ENCODE results near the gene POMP. TPM values are rescaled to one million over a fixed set of nuclear protein-coding genes. Genes with fewer than 3 reads are reported as not detected.
"Not testable (repeated sequence)": the region's sequence is repeated elsewhere in the genome, so short reads cannot be mapped to it uniquely, and the experiment has no call there.

The POMP gene
- total RNA-seq, 1 experiment from 2014 or later, result 203 TPM

DNA sequence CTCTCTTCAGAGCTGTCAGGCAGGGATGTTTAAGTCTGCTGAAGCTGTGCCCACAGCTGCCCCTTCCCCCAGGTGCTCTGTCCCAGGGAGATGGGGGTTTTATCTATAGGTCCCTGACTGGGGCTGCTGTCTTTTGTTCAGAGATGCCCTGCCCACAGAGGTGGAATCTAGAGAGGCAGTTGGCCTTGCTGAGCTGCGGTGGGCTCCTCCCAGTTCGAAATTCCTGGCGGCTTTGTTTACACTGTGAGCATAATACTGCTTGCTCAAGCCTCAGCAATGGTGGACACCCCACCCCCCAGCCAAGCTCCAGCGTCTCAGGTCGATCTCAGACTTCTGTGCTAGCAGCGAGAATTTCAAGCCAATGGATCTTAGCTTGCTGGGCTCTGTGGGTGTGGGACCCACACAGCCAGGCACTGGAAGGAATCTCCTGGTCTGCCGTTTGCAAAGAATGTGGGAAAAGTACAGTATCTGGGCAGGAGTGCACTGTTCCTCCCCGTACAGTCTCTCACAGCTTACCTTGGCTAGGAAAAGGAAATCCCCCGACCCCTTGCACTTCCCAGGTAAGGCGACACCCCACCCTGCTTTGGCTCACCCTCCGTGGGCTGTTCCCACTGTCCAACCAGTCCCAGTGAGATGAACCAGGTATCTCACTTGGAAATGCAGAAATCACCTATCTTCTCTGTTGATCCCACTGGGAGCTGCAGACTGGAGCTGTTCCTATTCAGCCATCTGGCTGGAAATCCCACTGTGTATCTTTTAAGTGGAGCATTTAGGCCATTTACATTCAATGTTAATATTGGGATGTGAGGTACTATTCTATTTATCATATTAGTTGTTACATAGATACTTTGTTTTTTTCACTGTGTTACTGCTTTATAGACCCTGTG, 34.9 kb downstream of the POMP start:
- peak; percentile 70 for DNase-seq
- not testable (repeated sequence) for H3K4me1 ChIP-seq, H3K36me3 ChIP-seq, H3K27me3 ChIP-seq
- Histone ChIP-seq H3K27ac (peak overlapping the region; percentile 11; the same call in 1 of the 2 replicates), H3K9me3 (replicated peaks) (peaks cover 14% of the 10 kb centered on the region; the same call in 1 of the 2 replicates), H3K4me3 (peak overlapping the region; percentile 53)

DNA sequence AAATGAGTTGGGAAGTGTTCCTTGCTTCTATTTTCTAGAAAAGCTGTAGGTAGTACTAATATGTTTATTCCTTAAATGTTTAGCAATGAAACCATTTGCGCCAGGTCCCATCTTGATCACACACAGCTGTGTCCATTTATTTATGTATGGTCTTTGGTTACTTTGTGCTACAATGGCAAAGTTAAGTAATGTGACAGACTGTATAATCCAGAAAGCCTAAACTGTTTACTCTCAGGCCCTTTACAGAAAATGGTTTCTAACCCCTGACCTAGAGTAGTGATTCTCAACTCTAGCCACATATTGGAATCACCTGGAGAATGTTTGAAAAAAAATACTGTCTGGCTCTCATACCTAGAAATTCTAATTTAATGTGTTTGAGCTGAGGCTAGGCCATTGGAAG, 38.5 kb downstream of the POMP start:
- Histone ChIP-seq H3K36me3 (no peaks in the 10 kb centered on the region), H3K9me3 (replicated peaks) (peaks cover 4% of the 10 kb centered on the region; the same call in 1 of the 2 replicates), H3K4me3 (no peak overlapping the region), H3K27ac (no peak overlapping the region), H3K27me3 (no peaks in the 10 kb centered on the region), H3K4me1 (peaks cover 7% of the 10 kb centered on the region; the same call in 1 of the 2 replicates)
- DNase-seq, result no peak

DNA sequence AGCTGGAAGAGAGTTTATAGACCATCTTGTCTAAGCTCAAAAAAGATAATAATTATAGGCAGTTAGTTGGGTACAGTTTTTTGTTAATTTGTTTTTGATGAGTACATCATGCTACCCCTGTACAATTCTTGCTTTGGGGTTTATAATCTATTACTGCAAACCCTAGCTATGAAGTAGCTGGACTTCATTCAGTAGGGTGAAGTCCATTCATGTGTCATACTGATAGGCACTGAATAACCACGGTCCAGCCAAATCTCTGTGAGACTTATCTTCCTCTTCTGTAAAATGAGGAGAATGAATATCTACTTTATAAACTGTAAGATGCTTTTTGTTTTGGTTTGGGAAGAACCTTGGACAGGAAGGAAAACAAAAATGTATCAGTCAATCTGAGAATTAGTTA, 40.3 kb downstream of the POMP start:
- no peaks in the 10 kb centered on the region for H3K36me3 ChIP-seq
- H3K27ac ChIP-seq, result no peak overlapping the region
- no peak for DNase-seq
- H3K27me3 ChIP-seq, result no peaks in the 10 kb centered on the region
- H3K4me1 ChIP-seq, result peaks cover 6% of the 10 kb centered on the region
- no peak overlapping the region for H3K4me3 ChIP-seq
- H3K9me3 ChIP-seq (replicated peaks), result no peaks in the 10 kb centered on the region

DNA sequence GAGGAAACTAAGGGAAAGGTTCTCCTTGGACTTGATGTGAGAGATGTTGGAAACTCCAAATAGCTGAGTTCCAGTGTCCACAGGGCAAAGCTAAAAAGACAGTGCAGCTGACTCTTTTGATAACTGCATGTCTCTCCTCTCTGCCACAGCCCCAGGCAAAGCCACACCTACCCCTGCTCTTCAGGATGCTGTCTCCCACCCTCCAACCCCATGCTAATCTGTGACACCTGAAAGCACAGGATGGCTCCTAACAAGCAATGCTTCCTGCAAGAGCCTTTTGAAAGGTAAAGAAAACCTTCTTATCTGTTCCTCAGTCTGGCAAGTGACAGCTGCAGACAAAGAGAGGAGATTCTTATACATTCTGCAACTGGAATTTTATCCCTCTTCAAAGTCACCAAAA, 45.4 kb downstream of the POMP start:
- peak in 1 of 2 experiments; percentile 26 for DNase-seq
- Histone ChIP-seq H3K4me3 (no peak overlapping the region), H3K36me3 (peaks cover 2% of the 10 kb centered on the region; the same call in 1 of the 2 replicates), H3K9me3 (replicated peaks) (no peaks in the 10 kb centered on the region), H3K27me3 (no peaks in the 10 kb centered on the region), H3K4me1 (peaks cover 37% of the 10 kb centered on the region), H3K27ac (no peak overlapping the region)

DNA sequence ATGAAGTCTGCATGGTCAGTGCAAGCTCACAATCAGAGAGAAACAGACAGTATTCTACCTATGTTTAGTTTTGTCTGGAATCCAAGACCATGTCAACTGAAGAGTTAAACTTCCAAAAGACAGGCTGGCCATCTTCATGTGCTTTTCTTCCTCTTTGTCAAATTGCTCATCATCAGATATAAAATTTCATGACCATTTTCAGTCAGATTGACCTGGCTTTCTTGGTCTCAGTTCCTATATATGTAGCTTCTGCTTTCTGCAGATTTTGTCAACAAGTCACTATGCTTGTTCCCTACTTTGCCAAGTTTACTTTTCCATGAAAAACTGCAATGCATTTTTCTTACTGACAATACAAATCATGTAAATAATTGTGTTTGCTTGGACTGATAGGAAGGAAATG, 46.0 kb downstream of the POMP start:
- Histone ChIP-seq H3K27me3 (no peaks in the 10 kb centered on the region), H3K36me3 (peaks cover 2% of the 10 kb centered on the region; the same call in 1 of the 2 replicates), H3K9me3 (replicated peaks) (no peaks in the 10 kb centered on the region), H3K27ac (no peak overlapping the region), H3K4me3 (no peak overlapping the region), H3K4me1 (peaks cover 37% of the 10 kb centered on the region)
- DNase-seq, result no peak

DNA sequence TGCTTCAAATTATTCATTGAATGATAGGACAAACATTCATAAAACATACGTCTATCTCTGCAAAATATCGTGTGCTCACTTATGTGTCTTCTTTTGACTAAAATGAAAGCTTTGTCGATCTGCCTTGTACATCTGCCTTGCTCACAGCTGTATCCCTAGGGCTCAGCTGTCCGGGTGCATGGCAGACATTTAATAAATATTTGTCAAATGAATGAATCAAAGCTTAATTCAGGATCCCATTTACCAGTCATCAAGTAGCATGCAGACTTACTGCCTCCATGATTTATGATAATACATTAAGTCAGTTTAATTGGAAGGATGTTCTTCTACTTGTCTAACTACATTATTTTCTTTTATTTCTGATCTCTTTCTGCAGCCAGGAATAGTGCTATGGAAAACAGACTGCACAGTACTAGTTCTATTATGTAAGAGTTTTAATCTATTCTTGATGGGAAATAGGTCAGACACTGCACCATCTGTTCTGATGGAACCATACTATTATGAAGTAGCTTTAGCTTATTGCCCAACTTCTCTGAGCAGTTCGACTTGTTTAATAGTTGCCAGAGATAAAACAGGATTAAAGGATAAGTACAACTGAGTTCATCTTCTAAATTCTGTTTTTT, 46.6 kb downstream of the POMP start:
- no peak for DNase-seq
- no peaks in the 10 kb centered on the region for H3K27me3 ChIP-seq
- H3K9me3 ChIP-seq (replicated peaks), result no peaks in the 10 kb centered on the region
- peaks cover 2% of the 10 kb centered on the region; the same call in 1 of the 2 replicates for H3K36me3 ChIP-seq
- H3K4me1 ChIP-seq, result peaks cover 37% of the 10 kb centered on the region
- no peak overlapping the region for H3K4me3 ChIP-seq
- H3K27ac ChIP-seq, result no peak overlapping the region

DNA sequence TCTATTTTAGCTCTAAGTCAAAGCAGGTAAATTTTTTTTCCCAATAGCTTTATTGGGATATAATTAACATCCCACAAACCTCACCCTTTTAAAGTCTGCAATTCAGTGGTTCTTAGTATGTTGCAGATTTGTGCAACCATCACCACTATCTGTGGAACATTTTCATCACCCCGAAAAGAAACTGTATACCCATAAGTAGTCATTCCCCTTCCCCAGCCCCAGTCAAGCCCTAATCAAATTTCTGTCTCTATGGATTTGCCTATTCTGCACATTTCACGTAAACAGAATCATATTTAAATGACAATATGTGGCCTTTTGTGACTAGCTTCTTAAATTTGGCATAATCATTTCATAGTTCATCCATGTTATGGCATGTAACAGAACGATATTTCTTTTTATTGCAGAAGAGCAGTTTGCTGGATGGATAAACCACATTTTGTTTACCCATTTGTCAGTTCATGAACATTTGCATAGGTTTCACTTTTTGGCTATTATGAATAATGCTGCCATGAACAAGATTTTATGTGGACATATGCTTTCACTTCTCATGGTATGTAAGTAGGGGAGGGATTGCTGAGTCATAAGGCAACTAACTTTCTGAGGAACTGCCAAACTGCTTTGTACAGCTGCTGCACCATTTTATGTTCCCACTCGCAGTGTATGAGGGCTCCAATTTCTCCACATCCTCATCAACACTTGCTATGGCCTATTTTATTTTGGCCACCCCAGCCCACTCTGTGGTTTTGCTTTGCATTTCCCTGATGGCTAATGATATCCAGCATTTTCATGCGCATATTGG, 48.9 kb downstream of the POMP start:
- Histone ChIP-seq H3K4me3 (no peak overlapping the region), H3K27ac (peak overlapping the region; percentile 60), H3K36me3 (peaks cover 2% of the 10 kb centered on the region; the same call in 1 of the 2 replicates), H3K27me3 (no peaks in the 10 kb centered on the region), H3K4me1 (peaks cover 37% of the 10 kb centered on the region), H3K9me3 (replicated peaks) (no peaks in the 10 kb centered on the region)
- peak; percentile 73 to 89 for DNase-seq

DNA sequence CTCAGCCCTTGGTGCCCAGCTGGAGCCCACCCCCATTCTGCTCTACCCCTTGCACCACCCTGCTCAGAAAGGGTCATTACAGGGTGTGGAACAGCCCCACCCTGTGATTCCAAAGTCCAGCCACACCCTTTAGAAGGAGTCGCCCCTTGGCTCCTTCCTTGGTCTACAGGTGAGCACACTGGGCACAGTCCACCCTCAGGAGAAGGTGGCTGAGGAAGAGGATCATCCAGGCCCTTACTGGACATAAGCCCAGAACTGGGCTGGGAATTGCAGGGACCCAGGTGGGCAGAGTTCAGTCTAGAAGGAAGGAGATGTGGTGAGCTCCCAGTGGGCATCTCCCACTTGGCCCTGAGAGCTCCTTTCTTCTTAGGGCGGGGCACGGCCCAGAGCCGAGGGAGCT, 51.2 kb downstream of the POMP start:
- Histone ChIP-seq H3K9me3 (replicated peaks) (no peaks in the 10 kb centered on the region), H3K27me3 (no peaks in the 10 kb centered on the region), H3K27ac (no peak overlapping the region), H3K4me1 (peaks cover 25% of the 10 kb centered on the region), H3K4me3 (no peak overlapping the region), H3K36me3 (peaks cover 2% of the 10 kb centered on the region; the same call in 1 of the 2 replicates)
- no peak for DNase-seq

DNA sequence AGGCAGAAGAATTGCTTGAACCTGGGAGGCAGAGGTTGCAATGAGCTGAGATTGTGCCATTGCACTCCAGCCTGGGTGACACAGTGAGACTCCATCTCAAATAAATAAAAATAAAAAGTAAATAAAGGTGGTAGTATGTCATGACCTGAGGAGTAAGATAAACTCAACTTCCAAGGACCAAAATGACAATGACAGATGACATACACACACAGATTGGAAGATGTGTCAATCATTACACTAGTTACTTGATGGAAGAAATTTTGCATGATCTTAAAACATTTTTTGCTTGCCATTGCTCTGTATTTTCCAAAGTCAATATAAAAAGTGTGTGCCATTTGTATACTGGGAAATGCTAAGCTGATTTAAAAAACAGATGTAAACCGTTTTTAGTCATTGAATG, 55.7 kb downstream of the POMP start:
- Histone ChIP-seq H3K9me3 (replicated peaks) (no peaks in the 10 kb centered on the region), H3K4me3 (no peak overlapping the region), H3K36me3 (no peaks in the 10 kb centered on the region), H3K27me3 (no peaks in the 10 kb centered on the region), H3K27ac (no peak overlapping the region), H3K4me1 (peaks cover 7% of the 10 kb centered on the region)
- DNase-seq, result no peak

DNA sequence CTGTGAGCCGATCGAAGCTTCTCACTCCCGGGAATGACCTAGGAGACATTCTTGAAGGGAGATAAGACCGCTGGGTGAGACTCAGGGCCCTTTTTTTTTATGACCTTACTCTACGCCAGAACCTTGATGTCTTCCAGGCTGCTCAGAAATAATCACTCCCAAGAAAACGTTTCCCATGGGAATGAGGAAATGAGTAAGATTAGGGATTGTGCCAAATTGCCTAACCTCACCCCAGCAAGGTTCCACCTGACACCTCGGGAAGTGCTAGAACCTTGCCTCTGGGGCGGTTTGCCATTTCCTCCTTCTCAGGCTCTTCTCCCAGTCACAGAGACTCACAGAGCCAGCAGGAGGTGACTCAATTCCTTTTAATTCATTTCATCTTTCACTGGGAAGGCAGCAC, 57.6 kb downstream of the POMP start:
- peaks cover 12% of the 10 kb centered on the region for H3K4me1 ChIP-seq
- no peaks in the 10 kb centered on the region for H3K36me3 ChIP-seq
- H3K27me3 ChIP-seq, result no peaks in the 10 kb centered on the region
- DNase-seq, result no peak
- H3K4me3 ChIP-seq, result no peak overlapping the region
- no peaks in the 10 kb centered on the region for H3K9me3 ChIP-seq (replicated peaks)
- H3K27ac ChIP-seq, result no peak overlapping the region

DNA sequence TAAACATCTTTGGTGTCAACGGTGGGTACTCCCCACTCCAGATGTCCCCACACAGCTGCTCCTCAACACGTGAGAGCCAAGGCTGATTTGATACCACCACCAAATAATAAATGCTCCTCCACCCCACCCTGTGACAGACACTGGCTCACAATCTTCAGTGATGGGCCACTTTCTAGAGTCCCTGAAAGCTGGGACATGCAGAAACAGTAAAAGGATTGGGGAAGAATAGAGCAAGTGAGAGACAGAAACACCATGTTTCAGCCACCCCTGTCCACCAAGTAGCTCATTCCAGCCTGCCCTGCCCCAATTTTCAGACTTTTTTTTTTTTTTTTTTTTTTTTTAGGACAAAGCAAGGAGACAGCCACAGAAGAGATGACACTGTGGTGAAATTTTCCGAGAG, 58.2 kb downstream of the POMP start:
- Histone ChIP-seq H3K27me3 (no peaks in the 10 kb centered on the region), H3K9me3 (replicated peaks) (no peaks in the 10 kb centered on the region), H3K27ac (no peak overlapping the region), H3K4me1 (peaks cover 12% of the 10 kb centered on the region), H3K4me3 (no peak overlapping the region), H3K36me3 (no peaks in the 10 kb centered on the region)
- DNase-seq, result no peak

DNA sequence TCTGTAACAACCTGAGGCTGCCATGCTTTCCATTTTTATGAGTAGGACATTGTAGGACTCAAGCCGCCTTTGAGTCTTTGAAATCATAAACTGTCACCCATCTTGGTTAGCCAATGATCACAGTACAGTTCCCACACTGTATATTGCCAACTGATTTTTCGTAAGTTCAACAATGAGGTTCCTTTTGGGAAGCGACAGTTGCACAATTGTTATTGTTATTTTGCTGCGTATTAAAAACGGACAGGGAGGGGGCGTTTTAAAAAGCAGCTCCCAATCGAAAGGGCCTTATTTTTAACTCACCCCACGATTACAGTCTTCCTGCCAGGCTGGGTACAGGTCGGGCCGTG, 59.2 kb downstream of the POMP start:
- H3K27me3 ChIP-seq, result no peaks in the 10 kb centered on the region
- H3K27ac ChIP-seq, result peak overlapping the region; percentile 81
- H3K4me1 ChIP-seq, result peaks cover 12% of the 10 kb centered on the region
- H3K36me3 ChIP-seq, result no peaks in the 10 kb centered on the region
- H3K4me3 ChIP-seq, result peak overlapping the region; percentile 69
- peak in 1 of 2 experiments; percentile 31 for DNase-seq
- H3K9me3 ChIP-seq (replicated peaks), result no peaks in the 10 kb centered on the region

DNA sequence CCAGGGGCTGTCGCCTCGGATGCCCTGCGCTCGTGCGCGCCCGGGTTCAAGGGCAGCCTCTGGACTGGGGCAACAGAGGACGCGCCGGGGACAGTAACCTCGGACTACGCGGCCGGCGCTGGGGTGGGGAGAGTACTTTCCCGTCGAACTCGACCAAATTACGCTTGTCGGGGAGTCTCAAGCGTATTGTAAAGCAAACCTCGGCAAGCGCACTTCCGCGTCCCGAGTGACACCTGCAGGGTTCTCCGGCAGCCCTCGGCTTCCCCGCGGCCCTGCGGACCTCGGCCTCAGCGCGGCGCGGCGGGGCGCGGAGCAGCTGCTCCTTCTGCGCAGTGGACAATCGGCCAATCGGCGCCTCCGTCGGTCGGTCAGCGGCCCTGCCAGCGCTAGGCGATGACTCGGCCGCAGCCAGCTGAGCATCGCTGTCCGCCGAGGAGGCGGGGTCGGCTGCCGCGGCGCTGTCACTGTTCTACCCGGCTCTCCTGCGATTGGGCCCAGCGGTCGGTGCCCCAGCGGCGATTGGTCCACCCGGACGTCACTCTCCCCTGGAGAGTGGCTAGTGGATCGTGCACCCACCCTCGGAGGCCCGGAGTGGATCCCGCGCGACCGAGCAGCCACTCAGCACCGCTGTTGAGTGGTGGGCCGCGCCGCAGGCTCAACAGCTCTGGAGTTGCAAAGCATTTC, 59.8 kb downstream of the POMP start, which contains the start of gene SLC46A3:
TSS of gene SLC46A3 (minus strand) at position 428 of the 684 bp plus-strand sequence. CDS start 972 bp downstream, outside the sequence.
- no peaks in the 10 kb centered on the region for H3K36me3 ChIP-seq
- no peaks in the 10 kb centered on the region for H3K9me3 ChIP-seq (replicated peaks)
- peak; percentile 99 for DNase-seq
- peak within 1 kb of the TSS; percentile 69 for H3K4me3 ChIP-seq
- peak within 1 kb of the TSS; percentile 81 for H3K27ac ChIP-seq
- H3K4me1 ChIP-seq, result peaks cover 12% of the 10 kb centered on the region
- H3K27me3 ChIP-seq, result no peaks in the 10 kb centered on the region
